HepG2 (cell line): ENCODE results near the gene CNNM4. TPM values are rescaled to one million over a fixed set of nuclear protein-coding genes. Genes with fewer than 3 reads are reported as not detected.

Experiments used
- BCL6 ChIP-seq: IDR thresholded peaks from 2 replicates; pipeline ENCODE4 v1.6.1; 2016; ENCODE audit warnings: missing genetic modification reagents, missing compliant biosample characterization
- DNMT1 ChIP-seq: sonication (generic); formaldehyde crosslinking; IDR thresholded peaks from 2 replicates; pipeline ENCODE4 v1.5.1; 2020; ENCODE audit warnings: mild to moderate bottlenecking, missing genetic modification reagents
- FOXA1 ChIP-seq, 2 experiments: fragments of 450-650 bp in 1 of 2; sonication (generic) in 1 of 2; formaldehyde crosslinking in 1 of 2; IDR thresholded peaks; 2 replicates each; pipeline versions ENCODE4 v1.4.0 to v1.6.1; 2016 to 2020; ENCODE audit warnings: missing genetic modification reagents in 1 of 2
- KDM3A ChIP-seq: IDR thresholded peaks from 2 replicates; pipeline ENCODE4 v1.6.1; 2018; ENCODE audit warnings: low read depth, missing compliant biosample characterization
- MEIS1 ChIP-seq: sonication (generic); formaldehyde crosslinking; IDR thresholded peaks from 2 replicates; pipeline ENCODE4 v1.9.0; 2021; ENCODE audit warnings: mild to moderate bottlenecking, missing genetic modification reagents, moderate library complexity, borderline replicate concordance
- NRL ChIP-seq: sonication (generic); formaldehyde crosslinking; IDR thresholded peaks from 2 replicates; pipeline ENCODE4 v1.5.0; 2020; ENCODE audit warnings: missing genetic modification reagents, mild to moderate bottlenecking, moderate library complexity, borderline replicate concordance
- RNF2 ChIP-seq: fragments of 450-650 bp; conservative IDR thresholded peaks from 2 replicates; pipeline ENCODE4 v1.6.1; 2016; ENCODE audit warnings: low read depth
- SAP130 ChIP-seq: IDR thresholded peaks from 2 replicates; pipeline ENCODE4 v1.6.1; 2016; ENCODE audit warnings: low read depth
- THYN1 ChIP-seq: sonication (generic); formaldehyde crosslinking; IDR thresholded peaks from 2 replicates; pipeline ENCODE4 v1.8.1; 2023; ENCODE audit warnings: low read depth, mild to moderate bottlenecking, moderate library complexity, missing genetic modification reagents, borderline replicate concordance
- ZNF292 ChIP-seq: sonication (generic); formaldehyde crosslinking; IDR thresholded peaks from 2 replicates; pipeline ENCODE4 v1.8.1; 2022; ENCODE audit warnings: mild to moderate bottlenecking, low read depth, missing genetic modification reagents, borderline replicate concordance
- ZNF343 ChIP-seq: sonication (generic); formaldehyde crosslinking; IDR thresholded peaks from 2 replicates; pipeline ENCODE4 v1.4.0; 2020; ENCODE audit warnings: mild to moderate bottlenecking, missing genetic modification reagents
- ZNF777 ChIP-seq: sonication (generic); formaldehyde crosslinking; IDR thresholded peaks from 2 replicates; pipeline ENCODE4 v1.4.0; 2020; ENCODE audit warnings: missing genetic modification reagents
- polyA plus RNA-seq, 8 experiments: library from polyadenylated mRNA; depleted of rRNA in 3 of 8; stranded (reverse) in 7 of 8; unstranded in 1 of 8; fragments of >200 nt; fragmentation: Illumina TruSeq in 4 of 8; extraction: Trizol in 4 of 8; gene quantifications; 2 replicates each; pipeline versions ENCODE4 v1.2.1 to v1.2.3, GENCODE V29; 2011 to 2016; ENCODE audit warnings: low read depth in 4 of 8, missing spikeins in 1 of 8, mixed read lengths in 1 of 8; ENCODE audit not compliant: insufficient read depth in 1 of 8
- total RNA-seq, 5 experiments: library from RNA; depleted of rRNA; stranded (reverse); fragments of >200 nt; fragmentation: Illumina TruSeq; extraction: Trizol; gene quantifications; 2 replicates each; pipeline ENCODE4 v1.2.3, GENCODE V29; 2016; ENCODE audit warnings: low read depth in 1 of 5
- TF ChIP-seq, protein P1 (sequence below): sonication (generic); formaldehyde crosslinking; IDR thresholded peaks from 2 replicates; pipeline ENCODE4 v1.4.0; 2020; ENCODE audit warnings: mild to moderate bottlenecking, missing genetic modification reagents
- TF ChIP-seq, protein P2 (sequence below): sonication (generic); formaldehyde crosslinking; IDR thresholded peaks from 2 replicates; pipeline ENCODE4 v1.8.1; 2023; ENCODE audit warnings: mild to moderate bottlenecking, missing genetic modification reagents
- TF ChIP-seq, protein P3 (sequence below): IDR thresholded peaks from 2 replicates; pipeline ENCODE4 v1.6.1; 2012; ENCODE audit warnings: inconsistent platforms

The CNNM4 gene
- total and polyA plus RNA-seq, 2 of the 13 experiments (the other 11 are each of a cell fraction or from before 2014, with no cell fraction given): 5.9 to 8.4 TPM

DNA sequence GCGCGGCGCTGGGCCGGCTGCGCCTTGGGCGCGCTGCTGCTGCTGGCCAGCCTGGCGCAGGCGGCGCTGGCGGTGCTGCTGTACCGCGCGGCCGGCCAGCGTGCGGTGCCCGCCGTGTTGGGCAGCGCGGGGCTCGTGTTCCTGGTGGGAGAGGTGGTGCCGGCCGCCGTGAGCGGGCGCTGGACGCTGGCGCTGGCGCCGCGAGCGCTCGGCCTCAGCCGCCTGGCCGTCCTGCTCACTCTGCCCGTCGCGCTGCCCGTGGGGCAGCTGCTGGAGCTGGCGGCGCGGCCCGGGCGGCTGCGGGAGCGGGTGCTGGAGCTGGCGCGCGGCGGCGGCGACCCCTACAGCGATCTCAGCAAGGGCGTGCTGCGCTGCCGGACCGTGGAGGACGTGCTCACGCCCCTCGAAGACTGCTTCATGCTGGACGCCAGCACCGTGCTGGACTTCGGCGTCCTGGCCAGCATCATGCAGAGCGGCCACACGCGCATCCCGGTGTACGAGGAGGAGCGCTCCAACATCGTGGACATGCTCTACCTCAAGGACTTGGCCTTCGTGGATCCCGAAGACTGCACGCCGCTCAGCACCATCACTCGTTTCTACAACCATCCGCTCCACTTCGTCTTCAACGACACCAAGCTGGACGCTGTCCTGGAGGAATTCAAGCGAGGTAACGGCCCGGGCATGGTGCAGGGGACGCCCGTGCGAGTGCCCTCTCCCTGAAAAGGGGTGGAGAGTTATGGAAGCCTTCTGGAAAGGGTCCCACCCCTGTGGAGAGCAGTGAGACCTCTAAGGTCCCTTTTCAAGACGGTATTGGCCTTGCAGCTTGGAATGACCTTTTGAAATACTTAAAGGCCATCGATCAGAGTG, 56.4 kb downstream of the CNNM4 start (continued):
- TF ChIP-seq, protein P1, sequence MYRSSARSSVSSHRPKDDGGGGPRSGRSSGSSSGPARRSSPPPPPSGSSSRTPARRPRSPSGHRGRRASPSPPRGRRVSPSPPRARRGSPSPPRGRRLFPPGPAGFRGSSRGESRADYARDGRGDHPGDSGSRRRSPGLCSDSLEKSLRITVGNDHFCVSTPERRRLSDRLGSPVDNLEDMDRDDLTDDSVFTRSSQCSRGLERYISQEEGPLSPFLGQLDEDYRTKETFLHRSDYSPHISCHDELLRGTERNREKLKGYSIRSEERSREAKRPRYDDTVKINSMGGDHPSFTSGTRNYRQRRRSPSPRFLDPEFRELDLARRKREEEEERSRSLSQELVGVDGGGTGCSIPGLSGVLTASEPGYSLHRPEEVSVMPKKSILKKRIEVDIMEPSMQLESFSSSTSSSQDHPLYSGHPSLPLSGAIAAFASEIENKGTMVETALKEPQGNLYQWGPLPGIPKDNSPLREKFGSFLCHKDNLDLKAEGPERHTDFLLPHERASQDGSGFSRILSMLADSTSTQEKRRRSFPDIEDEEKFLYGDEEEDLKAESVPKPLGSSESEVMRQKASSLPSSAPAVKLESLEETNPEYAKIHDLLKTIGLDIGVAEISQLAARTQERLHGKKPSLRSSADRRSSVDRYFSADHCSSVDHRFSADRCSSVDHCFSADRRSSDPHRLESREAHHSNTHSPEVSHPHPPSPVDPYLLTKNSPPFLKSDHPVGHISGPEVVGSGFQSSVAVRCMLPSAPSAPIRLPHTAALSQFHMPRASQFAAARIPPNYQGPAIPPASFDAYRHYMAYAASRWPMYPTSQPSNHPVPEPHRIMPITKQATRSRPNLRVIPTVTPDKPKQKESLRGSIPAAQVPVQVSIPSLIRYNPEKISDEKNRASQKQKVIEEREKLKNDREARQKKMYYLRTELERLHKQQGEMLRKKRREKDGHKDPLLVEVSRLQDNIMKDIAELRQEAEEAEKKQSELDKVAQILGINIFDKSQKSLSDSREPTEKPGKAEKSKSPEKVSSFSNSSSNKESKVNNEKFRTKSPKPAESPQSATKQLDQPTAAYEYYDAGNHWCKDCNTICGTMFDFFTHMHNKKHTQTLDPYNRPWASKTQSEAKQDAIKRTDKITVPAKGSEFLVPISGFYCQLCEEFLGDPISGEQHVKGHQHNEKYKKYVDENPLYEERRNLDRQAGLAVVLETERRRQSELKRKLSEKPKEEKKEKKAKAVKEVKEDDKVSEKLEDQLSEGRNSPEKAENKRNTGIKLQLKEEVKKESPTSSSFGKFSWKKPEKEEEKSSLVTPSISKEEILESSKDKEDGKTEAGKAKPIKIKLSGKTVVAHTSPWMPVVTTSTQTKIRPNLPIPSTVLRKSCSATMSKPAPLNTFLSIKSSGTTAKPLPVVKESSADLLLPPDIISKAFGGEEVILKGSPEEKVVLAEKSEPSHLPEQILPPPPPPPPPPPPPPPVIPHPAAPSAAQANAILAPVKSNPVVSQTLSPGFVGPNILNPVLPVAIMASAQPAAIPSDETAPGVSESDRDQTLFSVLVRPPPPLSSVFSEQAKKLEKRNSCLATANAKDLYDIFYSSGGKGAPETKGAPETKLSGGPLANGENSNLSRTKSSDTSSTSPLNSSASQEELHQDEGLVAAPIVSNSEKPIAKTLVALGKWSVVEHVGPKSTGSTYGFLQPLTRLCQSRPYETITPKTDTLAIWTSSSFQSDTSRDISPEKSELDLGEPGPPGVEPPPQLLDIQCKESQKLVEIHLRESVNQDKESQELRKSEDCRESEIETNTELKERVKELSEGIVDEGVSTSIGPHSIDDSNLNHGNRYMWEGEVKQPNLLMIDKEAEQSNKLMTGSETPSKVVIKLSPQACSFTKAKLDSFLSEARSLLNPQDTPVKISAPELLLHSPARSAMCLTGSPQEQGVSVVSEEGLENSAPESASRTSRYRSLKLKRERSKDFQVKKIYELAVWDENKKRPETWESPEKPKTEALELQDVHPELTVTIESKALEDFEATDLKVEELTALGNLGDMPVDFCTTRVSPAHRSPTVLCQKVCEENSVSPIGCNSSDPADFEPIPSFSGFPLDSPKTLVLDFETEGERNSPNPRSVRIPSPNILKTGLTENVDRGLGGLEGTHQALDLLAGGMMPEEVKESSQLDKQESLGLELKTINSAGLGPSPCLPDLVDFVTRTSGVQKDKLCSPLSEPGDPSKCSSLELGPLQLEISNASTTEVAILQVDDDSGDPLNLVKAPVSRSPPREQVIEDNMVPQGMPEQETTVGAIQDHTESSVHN: peak; percentile 79; the same call in 1 of the 2 replicates
- TF ChIP-seq BCL6 (CRISPR knock-in tag): 0 out of 2 replicates have a peak, but pooled peaks have one; percentile 15
- TF ChIP-seq, protein P2, sequence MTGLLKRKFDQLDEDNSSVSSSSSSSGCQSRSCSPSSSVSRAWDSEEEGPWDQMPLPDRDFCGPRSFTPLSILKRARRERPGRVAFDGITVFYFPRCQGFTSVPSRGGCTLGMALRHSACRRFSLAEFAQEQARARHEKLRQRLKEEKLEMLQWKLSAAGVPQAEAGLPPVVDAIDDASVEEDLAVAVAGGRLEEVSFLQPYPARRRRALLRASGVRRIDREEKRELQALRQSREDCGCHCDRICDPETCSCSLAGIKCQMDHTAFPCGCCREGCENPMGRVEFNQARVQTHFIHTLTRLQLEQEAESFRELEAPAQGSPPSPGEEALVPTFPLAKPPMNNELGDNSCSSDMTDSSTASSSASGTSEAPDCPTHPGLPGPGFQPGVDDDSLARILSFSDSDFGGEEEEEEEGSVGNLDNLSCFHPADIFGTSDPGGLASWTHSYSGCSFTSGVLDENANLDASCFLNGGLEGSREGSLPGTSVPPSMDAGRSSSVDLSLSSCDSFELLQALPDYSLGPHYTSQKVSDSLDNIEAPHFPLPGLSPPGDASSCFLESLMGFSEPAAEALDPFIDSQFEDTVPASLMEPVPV (CRISPR knock-in tag): peak; percentile 25; the same call in 1 of the 2 replicates
- TF ChIP-seq ZNF292 (CRISPR knock-in tag): peak; percentile 20; the same call in 1 of the 2 replicates
- peak; percentile 24; the same call in 1 of the 2 replicates for TF ChIP-seq ZNF777 (CRISPR knock-in tag)
- TF ChIP-seq DNMT1 (CRISPR knock-in tag): 0 out of 2 replicates have a peak, but pooled peaks have one; percentile 31
- TF ChIP-seq SAP130 (CRISPR knock-in tag): peak; percentile 47; the same call in 1 of the 2 replicates
- TF ChIP-seq MEIS1 (CRISPR knock-in tag): 0 out of 2 replicates have a peak, but pooled peaks have one; percentile 71
- no peak for TF ChIP-seq FOXA1 (IDR thresholded peaks at IDR 0.05)
- 0 out of 2 replicates have a peak, but pooled peaks have one; percentile 11 for TF ChIP-seq FOXA1 (CRISPR knock-in tag; IDR thresholded peaks at IDR 0.05)
- TF ChIP-seq RNF2: 0 out of 2 replicates have a peak, but pooled peaks have one; percentile 57
- 0 out of 2 replicates have a peak, but pooled peaks have one; percentile 51 for TF ChIP-seq KDM3A (CRISPR knock-in tag)
- TF ChIP-seq ZNF343 (CRISPR knock-in tag): peak; percentile 51; the same call in 1 of the 2 replicates
- no peak for TF ChIP-seq THYN1
- TF ChIP-seq NRL (CRISPR knock-in tag): no peak
- TF ChIP-seq, protein P3, sequence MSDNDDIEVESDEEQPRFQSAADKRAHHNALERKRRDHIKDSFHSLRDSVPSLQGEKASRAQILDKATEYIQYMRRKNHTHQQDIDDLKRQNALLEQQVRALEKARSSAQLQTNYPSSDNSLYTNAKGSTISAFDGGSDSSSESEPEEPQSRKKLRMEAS: peak; percentile 66
